GM10847 (cell line): ENCODE results near the gene MRGPRE.

Source experiments
- POLR2A ChIP-seq: IDR thresholded peaks from 2 replicates; pipeline ENCODE4 v1.6.1; 2011; ENCODE audit not compliant: insufficient read length; ENCODE audit errors: extremely low read depth

The MRGPRE gene

GRCh38 chr11:3177931-3178330, 54.3 kb downstream of the MRGPRE start:
- no peak for TF ChIP-seq POLR2A
